Astrocyte (in vitro differentiated cells and primary cell): ENCODE measurements around the gene HCRTR1.

Experiments used
- EZH2 ChIP-seq: IDR thresholded peaks from 2 replicates; pipeline ENCODE4 v1.6.1; 2012; ENCODE audit warnings: mild to moderate bottlenecking, low read length, inconsistent platforms; ENCODE audit not compliant: insufficient read depth
- TF ChIP-seq, protein P1 (sequence below): IDR thresholded peaks from 2 replicates; pipeline ENCODE4 v1.5.1; 2011; ENCODE audit warnings: low read depth, mild to moderate bottlenecking, inconsistent platforms, low read length, moderate library complexity; ENCODE audit not compliant: insufficient read depth

DNA sequence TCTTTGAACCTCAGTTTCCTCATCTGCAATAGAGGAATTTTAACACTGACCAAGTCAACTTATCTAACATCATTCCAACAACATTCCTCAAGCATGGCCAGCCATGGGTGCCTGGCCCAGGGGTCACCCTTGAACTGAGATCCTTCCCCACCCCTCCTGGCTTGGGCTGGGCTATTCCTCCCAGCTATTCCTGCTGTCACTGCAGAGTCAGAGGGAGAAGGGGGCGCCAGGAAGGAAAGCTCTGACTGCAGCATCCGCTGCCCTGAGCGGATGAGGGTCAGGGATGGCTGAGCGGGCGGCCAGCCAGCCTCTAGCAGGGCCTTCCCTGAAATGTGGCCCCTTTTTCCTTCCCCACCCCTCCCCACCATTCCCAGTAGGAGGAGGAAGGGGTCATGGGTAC lies 38.1 kb upstream of the HCRTR1 start:
- TF ChIP-seq, protein P1, sequence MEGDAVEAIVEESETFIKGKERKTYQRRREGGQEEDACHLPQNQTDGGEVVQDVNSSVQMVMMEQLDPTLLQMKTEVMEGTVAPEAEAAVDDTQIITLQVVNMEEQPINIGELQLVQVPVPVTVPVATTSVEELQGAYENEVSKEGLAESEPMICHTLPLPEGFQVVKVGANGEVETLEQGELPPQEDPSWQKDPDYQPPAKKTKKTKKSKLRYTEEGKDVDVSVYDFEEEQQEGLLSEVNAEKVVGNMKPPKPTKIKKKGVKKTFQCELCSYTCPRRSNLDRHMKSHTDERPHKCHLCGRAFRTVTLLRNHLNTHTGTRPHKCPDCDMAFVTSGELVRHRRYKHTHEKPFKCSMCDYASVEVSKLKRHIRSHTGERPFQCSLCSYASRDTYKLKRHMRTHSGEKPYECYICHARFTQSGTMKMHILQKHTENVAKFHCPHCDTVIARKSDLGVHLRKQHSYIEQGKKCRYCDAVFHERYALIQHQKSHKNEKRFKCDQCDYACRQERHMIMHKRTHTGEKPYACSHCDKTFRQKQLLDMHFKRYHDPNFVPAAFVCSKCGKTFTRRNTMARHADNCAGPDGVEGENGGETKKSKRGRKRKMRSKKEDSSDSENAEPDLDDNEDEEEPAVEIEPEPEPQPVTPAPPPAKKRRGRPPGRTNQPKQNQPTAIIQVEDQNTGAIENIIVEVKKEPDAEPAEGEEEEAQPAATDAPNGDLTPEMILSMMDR: no peak
- TF ChIP-seq EZH2: no peak
